ENCODE data around the gene KCNMA1.

Gene KCNMA1

GRCh38 chr10:77034240-77034639, 603.4 kb downstream of the KCNMA1 start:
- TF ChIP-seq, protein P1, sequence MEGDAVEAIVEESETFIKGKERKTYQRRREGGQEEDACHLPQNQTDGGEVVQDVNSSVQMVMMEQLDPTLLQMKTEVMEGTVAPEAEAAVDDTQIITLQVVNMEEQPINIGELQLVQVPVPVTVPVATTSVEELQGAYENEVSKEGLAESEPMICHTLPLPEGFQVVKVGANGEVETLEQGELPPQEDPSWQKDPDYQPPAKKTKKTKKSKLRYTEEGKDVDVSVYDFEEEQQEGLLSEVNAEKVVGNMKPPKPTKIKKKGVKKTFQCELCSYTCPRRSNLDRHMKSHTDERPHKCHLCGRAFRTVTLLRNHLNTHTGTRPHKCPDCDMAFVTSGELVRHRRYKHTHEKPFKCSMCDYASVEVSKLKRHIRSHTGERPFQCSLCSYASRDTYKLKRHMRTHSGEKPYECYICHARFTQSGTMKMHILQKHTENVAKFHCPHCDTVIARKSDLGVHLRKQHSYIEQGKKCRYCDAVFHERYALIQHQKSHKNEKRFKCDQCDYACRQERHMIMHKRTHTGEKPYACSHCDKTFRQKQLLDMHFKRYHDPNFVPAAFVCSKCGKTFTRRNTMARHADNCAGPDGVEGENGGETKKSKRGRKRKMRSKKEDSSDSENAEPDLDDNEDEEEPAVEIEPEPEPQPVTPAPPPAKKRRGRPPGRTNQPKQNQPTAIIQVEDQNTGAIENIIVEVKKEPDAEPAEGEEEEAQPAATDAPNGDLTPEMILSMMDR (conservative IDR thresholded peaks at IDR 0.05; ENCODE audit: low read depth, low read length): no peak
- Histone ChIP-seq H2AFZ (ENCODE audit: low read depth) (no peak overlapping the region), H3K79me2 (ENCODE audit: insufficient read depth, low read depth) (no peaks in the 10 kb centered on the region), H3K27ac (no peak overlapping the region), H3K4me1 (ENCODE audit: low read depth, poor library complexity, severe bottlenecking) (no peaks in the 10 kb centered on the region), H3K27me3 (ENCODE audit: insufficient read depth, low read depth) (no peaks in the 10 kb centered on the region), H3K36me3 (ENCODE audit: insufficient read depth) (no peaks in the 10 kb centered on the region), H3K4me2 (no peak overlapping the region), H4K20me1 (ENCODE audit: insufficient read depth) (no peaks in the 10 kb centered on the region), H3K4me3 (IDR thresholded peaks at IDR 0.05; ENCODE audit: insufficient read depth, low read depth, low read length) (no peak overlapping the region), H3K9ac (no peak overlapping the region)

DNA sequence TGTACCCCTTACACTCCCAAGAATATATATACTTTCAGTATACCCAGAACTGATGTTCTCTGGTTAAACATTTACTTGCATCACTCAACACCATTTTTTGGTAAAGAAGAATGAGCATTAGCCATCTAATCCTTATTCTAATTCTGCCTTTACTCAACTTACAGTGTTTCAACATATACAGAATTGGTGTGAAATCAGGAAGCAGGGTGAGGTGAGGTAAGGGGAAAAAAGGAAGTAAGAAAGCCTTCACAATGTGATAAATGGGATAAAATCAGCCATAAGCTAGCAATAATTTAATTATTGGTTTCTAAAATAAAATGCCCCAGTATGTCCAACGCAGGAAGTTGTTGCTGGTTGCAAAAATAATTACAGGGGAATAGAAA, 605.4 kb downstream of the KCNMA1 start:
- no peak overlapping the region for H3K4me2 ChIP-seq
- H3K4me1 ChIP-seq (ENCODE audit: low read depth, poor library complexity, severe bottlenecking): no peaks in the 10 kb centered on the region
- no peak overlapping the region for H3K27ac ChIP-seq
- H3K27me3 ChIP-seq (ENCODE audit: insufficient read depth, low read depth): no peaks in the 10 kb centered on the region
- TF ChIP-seq, protein P1 (conservative IDR thresholded peaks at IDR 0.05; ENCODE audit: low read depth, low read length): no peak
- no peak overlapping the region for H3K9ac ChIP-seq
- no peaks in the 10 kb centered on the region for H4K20me1 ChIP-seq (ENCODE audit: insufficient read depth)
- H3K4me3 ChIP-seq (IDR thresholded peaks at IDR 0.05; ENCODE audit: insufficient read depth, low read depth, low read length): no peak overlapping the region
- no peaks in the 10 kb centered on the region for H3K36me3 ChIP-seq (ENCODE audit: insufficient read depth)
- no peaks in the 10 kb centered on the region for H3K79me2 ChIP-seq (ENCODE audit: insufficient read depth, low read depth)
- no peak overlapping the region for H2AFZ ChIP-seq (ENCODE audit: low read depth)

- no peaks in the 10 kb centered on the region for H4K20me1 ChIP-seq (ENCODE audit: insufficient read depth)
- no peaks in the 10 kb centered on the region for H3K27me3 ChIP-seq (ENCODE audit: insufficient read depth, low read depth)
- no peaks in the 10 kb centered on the region for H3K79me2 ChIP-seq (ENCODE audit: insufficient read depth, low read depth)
- H3K9ac ChIP-seq: no peak overlapping the region
- no peaks in the 10 kb centered on the region for H3K4me1 ChIP-seq (ENCODE audit: low read depth, poor library complexity, severe bottlenecking)
- no peak overlapping the region for H2AFZ ChIP-seq (ENCODE audit: low read depth)
- H3K4me2 ChIP-seq: no peak overlapping the region
- no peaks in the 10 kb centered on the region for H3K36me3 ChIP-seq (ENCODE audit: insufficient read depth)
- TF ChIP-seq, protein P1 (conservative IDR thresholded peaks at IDR 0.05; ENCODE audit: low read depth, low read length): no peak
- no peak overlapping the region for H3K4me3 ChIP-seq (IDR thresholded peaks at IDR 0.05; ENCODE audit: insufficient read depth, low read depth, low read length)
- no peak overlapping the region for H3K27ac ChIP-seq
Measured at GRCh38 chr10:77031531-77032187, 605.9 kb downstream of the KCNMA1 start.

DNA sequence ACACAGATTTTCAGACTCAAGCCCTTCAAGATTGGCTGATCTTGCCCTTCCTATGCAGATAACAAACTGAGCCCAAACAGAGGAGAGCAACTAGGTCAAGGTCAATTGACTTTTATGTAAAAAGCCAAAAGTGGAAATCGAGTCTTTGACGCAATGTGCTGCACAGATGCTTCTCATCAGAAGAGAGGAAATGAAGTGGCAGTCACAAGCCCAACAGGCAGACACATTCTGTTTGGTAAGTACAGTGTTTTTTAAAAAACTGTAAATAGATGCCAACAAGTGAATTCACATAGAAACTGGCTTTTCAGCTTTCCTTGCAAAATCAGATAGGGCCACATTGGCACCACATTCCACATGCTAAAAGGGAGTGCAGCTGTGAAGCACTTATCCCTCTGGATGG, 606.6 kb downstream of the KCNMA1 start:
- Histone ChIP-seq H3K27ac (no peak overlapping the region), H3K36me3 (ENCODE audit: insufficient read depth) (no peaks in the 10 kb centered on the region), H3K4me1 (ENCODE audit: low read depth, poor library complexity, severe bottlenecking) (no peaks in the 10 kb centered on the region), H3K27me3 (ENCODE audit: insufficient read depth, low read depth) (no peaks in the 10 kb centered on the region), H3K4me2 (no peak overlapping the region), H3K9ac (no peak overlapping the region), H3K4me3 (IDR thresholded peaks at IDR 0.05; ENCODE audit: insufficient read depth, low read depth, low read length) (no peak overlapping the region), H2AFZ (ENCODE audit: low read depth) (no peak overlapping the region), H3K79me2 (ENCODE audit: insufficient read depth, low read depth) (no peaks in the 10 kb centered on the region), H4K20me1 (ENCODE audit: insufficient read depth) (no peaks in the 10 kb centered on the region)
- TF ChIP-seq, protein P1 (conservative IDR thresholded peaks at IDR 0.05; ENCODE audit: low read depth, low read length): no peak

Data from KMS-11 (cell line).